GM23248 (cell line): Measurements from ENCODE around the gene PPA2. TPM values are rescaled to one million over a fixed set of nuclear protein-coding genes. Genes with fewer than 3 reads are reported as not detected.
A peak's percentile ranks its signal among the peaks of the same experiment; 100 is the strongest.

ENCODE experiments used
- DNase-seq: peaks from one replicate; pipeline ENCODE4 v3.0.0-alpha.2; 2015
- H2AFZ ChIP-seq: fragments of 200-600 bp; sonication (generic); 2 replicates; pipeline ENCODE4 v1.6.1; 2016; ENCODE audit warnings: antibody characterized with exemption
- H3F3A ChIP-seq: fragments of 200-600 bp; sonication (generic); 2 replicates; pipeline ENCODE4 v1.6.1; 2016; ENCODE audit warnings: mild to moderate bottlenecking, antibody characterized with exemption, mixed run types; ENCODE audit not compliant: insufficient read depth
- H3K27ac ChIP-seq: fragments of 200-600 bp; sonication (generic); 2 replicates; pipeline ENCODE4 v1.5.1; 2016; ENCODE audit warnings: mild to moderate bottlenecking
- H3K27me3 ChIP-seq: fragments of 200-600 bp; sonication (generic); replicated peaks from 2 replicates; pipeline ENCODE4 v1.6.1; 2016; ENCODE audit warnings: mild to moderate bottlenecking; ENCODE audit not compliant: insufficient read depth
- H3K36me3 ChIP-seq: fragments of 200-600 bp; sonication (generic); 2 replicates; pipeline ENCODE4 v1.6.1; 2016; ENCODE audit warnings: low read depth, mild to moderate bottlenecking
- H3K4me1 ChIP-seq: fragments of 200-600 bp; sonication (generic); 2 replicates; pipeline ENCODE4 v1.6.1; 2016; ENCODE audit warnings: mild to moderate bottlenecking; ENCODE audit not compliant: insufficient read depth
- H3K4me2 ChIP-seq: fragments of 200-600 bp; sonication (generic); one replicate; pipeline ENCODE4 v1.6.1; 2016; ENCODE audit warnings: mild to moderate bottlenecking; ENCODE audit not compliant: unreplicated experiment
- H3K4me3 ChIP-seq: fragments of 200-600 bp; sonication (generic); 2 replicates; pipeline ENCODE4 v1.5.1; 2016; ENCODE audit warnings: mild to moderate bottlenecking
- H3K79me2 ChIP-seq: fragments of 200-600 bp; sonication (generic); 2 replicates; pipeline ENCODE4 v1.6.1; 2016; ENCODE audit warnings: mild to moderate bottlenecking; ENCODE audit not compliant: insufficient read depth
- H3K9ac ChIP-seq: fragments of 200-600 bp; sonication (generic); 2 replicates; pipeline ENCODE4 v1.6.1; 2016; ENCODE audit warnings: mild to moderate bottlenecking
- H3K9me2 ChIP-seq: fragments of 200-600 bp; sonication (generic); 2 replicates; pipeline ENCODE4 v1.6.1; 2016; ENCODE audit warnings: mixed run types, mild to moderate bottlenecking, moderate library complexity; ENCODE audit not compliant: insufficient read depth
- H3K9me3 ChIP-seq: fragments of 200-600 bp; sonication (generic); one replicate; pipeline ENCODE4 v1.6.1; 2017; ENCODE audit warnings: low read depth
- H4K20me1 ChIP-seq: fragments of 200-600 bp; sonication (generic); 2 replicates; pipeline ENCODE4 v1.6.0; 2016; ENCODE audit not compliant: insufficient read depth
- EZH2 ChIP-seq: fragments of 200-600 bp; sonication (generic); IDR thresholded peaks from 2 replicates; pipeline ENCODE4 v1.6.1; 2018; ENCODE audit warnings: antibody characterized with exemption, mild to moderate bottlenecking; ENCODE audit not compliant: insufficient read depth, poor library complexity, severe bottlenecking
- EZH2phosphoT487 ChIP-seq: fragments of 200-600 bp; sonication (generic); IDR thresholded peaks from 2 replicates; pipeline ENCODE4 v1.6.1; 2018; ENCODE audit warnings: antibody characterized with exemption, moderate library complexity, mild to moderate bottlenecking, low read depth; ENCODE audit not compliant: insufficient read depth
- WGBS, 2 experiments: methylation state at CpG; one replicate each; pipeline ENCODE4 v1.1.6; 2015 to 2017; ENCODE audit warnings: low lambda C conversion rate in 2 of 2, low coverage in 1 of 2; ENCODE audit errors: missing lambda C conversion rate in 2 of 2; 5-methylcytosine and 5-hydroxymethylcytosine counted together
- in situ Hi-C: fragments of 300-500 bp; cut with MboI; formaldehyde crosslinking; loops from 2 replicates; pipeline ENCODE4 v1.15.0; 2020
- polyA plus RNA-seq: library from polyadenylated mRNA; unstranded; fragments of >200 nt; fragmentation: Nextera tagmentation; extraction: Ambion mirVana; gene quantifications from 2 replicates; pipeline ENCODE4 v1.2.1, GENCODE V29; 2016
- total RNA-seq: library from RNA; depleted of rRNA; stranded (reverse); fragments of >200 nt; shearing (Covaris generic); gene quantifications from 2 replicates; pipeline ENCODE4 v1.2.3, GENCODE V29; 2014

PPA2 gene
- total and polyA plus RNA-seq, 2 experiments from 2014 or later: 37.5 to 114 TPM

DNA sequence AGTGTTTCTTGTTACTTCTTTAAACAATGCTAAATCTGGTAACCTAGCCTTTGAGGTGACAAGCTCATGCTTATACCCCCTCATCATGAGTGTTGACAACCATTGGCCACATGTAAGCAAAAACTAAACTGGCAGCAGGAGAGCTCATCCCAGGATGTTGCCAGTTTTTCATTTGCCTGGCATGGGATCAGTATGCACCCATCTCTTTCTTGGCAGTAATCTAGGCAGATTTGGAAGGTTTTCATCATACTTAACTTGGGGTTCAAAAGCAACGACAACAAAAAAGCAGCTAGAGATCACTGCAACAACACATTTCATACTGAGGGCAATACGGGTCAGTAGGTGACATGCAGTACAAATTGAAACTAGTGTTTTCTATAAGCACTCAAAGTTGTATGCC lies 122.0 kb downstream of the PPA2 start:
- Histone ChIP-seq H3K9me2 (no peaks in the 10 kb centered on the region), H3K4me2 (no peak overlapping the region), H2AFZ (no peak overlapping the region), H3F3A (0 out of 2 replicates have a peak, but pooled peaks cover 6% of the 10 kb centered on the region), H3K36me3 (no peaks in the 10 kb centered on the region), H3K27me3 (no peaks in the 10 kb centered on the region), H3K4me1 (no peaks in the 10 kb centered on the region), H3K9me3 (no peaks in the 10 kb centered on the region), H3K4me3 (no peak overlapping the region), H3K79me2 (no peaks in the 10 kb centered on the region), H3K27ac (no peak overlapping the region), H4K20me1 (no peaks in the 10 kb centered on the region), H3K9ac (no peak overlapping the region)
- TF ChIP-seq EZH2: no peak
- TF ChIP-seq EZH2phosphoT487: no peak
- in situ Hi-C loops: no loop called here
- DNase-seq: no peak
- WGBS, 2 experiments: 88 to 92% methylated on average over 2 of the region's 2 CpGs

DNA sequence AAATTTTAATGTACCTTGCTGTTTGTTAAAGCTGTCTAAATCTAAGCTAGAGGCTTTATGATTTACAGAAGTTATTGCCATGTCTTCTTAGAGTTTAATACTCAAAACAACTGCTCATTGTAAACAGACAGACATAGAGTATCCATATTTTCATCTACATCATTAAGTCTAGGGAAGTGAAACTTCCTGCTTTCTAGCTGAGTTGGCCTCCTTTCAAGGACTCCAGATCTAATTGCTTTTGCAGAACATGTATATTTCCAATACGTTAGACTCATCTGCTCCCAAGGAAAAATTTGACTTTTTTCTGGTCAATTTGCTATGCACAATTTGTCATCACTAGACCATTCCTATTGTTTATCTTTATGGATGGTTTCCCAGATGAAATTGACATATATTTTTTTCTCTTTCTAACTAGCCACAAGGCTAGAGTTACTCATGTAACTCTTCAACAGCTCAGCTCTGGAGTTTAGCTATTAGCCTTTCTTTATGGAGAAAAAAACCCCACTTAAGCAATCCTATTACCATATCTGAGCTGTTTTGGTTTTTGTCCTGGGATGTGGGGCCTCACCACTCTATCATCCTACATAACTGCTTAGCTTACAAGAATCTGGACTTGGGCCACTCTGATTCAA lies 122.9 kb downstream of the PPA2 start:
- Histone ChIP-seq H3K4me2 (no peak overlapping the region), H3K9ac (no peak overlapping the region), H3K27me3 (no peaks in the 10 kb centered on the region), H3F3A (0 out of 2 replicates have a peak, but pooled peaks cover 6% of the 10 kb centered on the region), H3K9me2 (no peaks in the 10 kb centered on the region), H4K20me1 (no peaks in the 10 kb centered on the region), H3K27ac (no peak overlapping the region), H2AFZ (no peak overlapping the region), H3K9me3 (no peaks in the 10 kb centered on the region), H3K4me3 (no peak overlapping the region), H3K4me1 (no peaks in the 10 kb centered on the region), H3K79me2 (no peaks in the 10 kb centered on the region), H3K36me3 (no peaks in the 10 kb centered on the region)
- DNase-seq: peak; percentile 6
- in situ Hi-C loops: no loop called here
- 13 to 28% methylated on average over 1 of the region's 1 CpG for whole genome bisulfite sequencing, 2 experiments
- no peak for TF ChIP-seq EZH2phosphoT487
- TF ChIP-seq EZH2: no peak

DNA sequence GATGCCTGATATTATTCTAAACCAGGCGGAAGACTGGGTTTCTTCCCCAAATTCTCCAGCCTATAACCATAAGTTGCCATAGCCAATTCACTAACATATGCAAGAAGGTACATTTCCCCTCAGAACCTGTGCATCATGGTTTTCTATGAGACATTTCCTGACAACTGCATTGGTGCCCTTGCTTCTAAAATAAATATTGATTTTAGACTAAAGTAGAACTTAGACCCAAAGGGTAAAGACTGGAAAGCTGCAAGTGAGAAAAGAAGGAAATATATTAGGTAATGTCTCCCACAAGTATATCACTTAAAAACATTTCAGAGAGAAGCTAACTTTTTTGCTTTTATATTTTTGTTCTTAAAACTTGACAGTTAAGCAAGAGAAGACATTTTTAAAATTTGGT lies 125.1 kb downstream of the PPA2 start:
- Histone ChIP-seq H3K4me2 (no peak overlapping the region), H3K27ac (no peak overlapping the region), H2AFZ (no peak overlapping the region), H4K20me1 (no peaks in the 10 kb centered on the region), H3K9me2 (no peaks in the 10 kb centered on the region), H3K36me3 (no peaks in the 10 kb centered on the region), H3F3A (0 out of 2 replicates have a peak, but pooled peaks cover 6% of the 10 kb centered on the region), H3K9me3 (no peaks in the 10 kb centered on the region), H3K27me3 (no peaks in the 10 kb centered on the region), H3K79me2 (no peaks in the 10 kb centered on the region), H3K4me3 (no peak overlapping the region), H3K4me1 (no peaks in the 10 kb centered on the region), H3K9ac (no peak overlapping the region)
- no peak for TF ChIP-seq EZH2
- TF ChIP-seq EZH2phosphoT487: no peak
- in situ Hi-C loops: no loop called here
- no peak for DNase-seq
- 71 to 89% methylated on average over 1 of the region's 1 CpG for WGBS, 2 experiments

DNA sequence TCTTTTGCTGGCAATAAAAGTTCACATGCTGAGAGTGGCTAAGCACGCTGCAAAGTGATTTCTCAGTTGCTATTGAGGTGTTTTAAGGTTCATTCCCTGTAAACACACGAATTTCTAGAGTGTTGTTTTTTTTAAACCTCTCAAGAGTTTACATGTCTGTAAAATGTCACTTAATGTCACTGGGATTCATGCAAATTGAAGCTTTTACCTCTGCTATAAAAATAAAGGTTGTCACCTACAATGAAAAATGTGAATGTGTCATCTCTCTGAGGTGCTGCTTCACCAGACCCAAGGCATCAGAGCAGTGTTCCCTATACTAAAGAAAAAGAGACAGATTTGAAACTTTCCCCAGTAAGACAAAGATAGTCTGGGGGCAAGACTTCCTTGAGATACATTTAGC lies 127.0 kb downstream of the PPA2 start:
- no peaks in the 10 kb centered on the region for H3K27me3 ChIP-seq
- H3K9me3 ChIP-seq: no peaks in the 10 kb centered on the region
- in situ Hi-C loops: no loop called here
- no peak overlapping the region for H3K27ac ChIP-seq
- no peaks in the 10 kb centered on the region for H3K36me3 ChIP-seq
- TF ChIP-seq EZH2 (no peak), EZH2phosphoT487 (no peak)
- H3K9me2 ChIP-seq: no peaks in the 10 kb centered on the region
- 0 out of 2 replicates have a peak, but pooled peaks cover 6% of the 10 kb centered on the region for H3F3A ChIP-seq
- no peaks in the 10 kb centered on the region for H4K20me1 ChIP-seq
- no peak for DNase-seq
- 55 to 69% methylated on average over 2 of the region's 2 CpGs for WGBS, 2 experiments
- H3K4me2 ChIP-seq: no peak overlapping the region
- no peaks in the 10 kb centered on the region for H3K79me2 ChIP-seq
- no peaks in the 10 kb centered on the region for H3K4me1 ChIP-seq
- H3K9ac ChIP-seq: no peak overlapping the region
- H2AFZ ChIP-seq: no peak overlapping the region
- no peak overlapping the region for H3K4me3 ChIP-seq
